Liver (tissue), 9 donors: Measurements from ENCODE around the gene TSHZ2. TPM values are rescaled to one million over a fixed set of nuclear protein-coding genes. Genes with fewer than 3 reads are reported as not detected.
A peak's percentile ranks its signal among the peaks of the same experiment; 100 is the strongest.

Experiments used
- DNase-seq: peaks from one replicate; pipeline ENCODE4 v3.0.0-alpha.2; 2017; ENCODE audit warnings: low spot score
- H3K27ac ChIP-seq, 2 donors: one replicate each; pipeline ENCODE4 v1.7.0; 2013; ENCODE audit warnings: inconsistent platforms in 2 of 2, low read length in 2 of 2, control low read depth in 1 of 2, low read depth in 1 of 2, mild to moderate bottlenecking in 1 of 2
- H3K27me3 ChIP-seq, 4 donors: one replicate each; pipeline versions ENCODE4 v1.6.1 to v1.7.0; 2013; ENCODE audit warnings: low read length in 3 of 4, inconsistent platforms in 1 of 4, mild to moderate bottlenecking in 1 of 4, moderate library complexity in 1 of 4; ENCODE audit not compliant: control insufficient read depth in 4 of 4, insufficient read depth in 4 of 4
- H3K36me3 ChIP-seq, 4 donors: one replicate each; pipeline versions ENCODE4 v1.6.1 to v1.7.0; 2013; ENCODE audit warnings: low read length in 3 of 4, mild to moderate bottlenecking in 3 of 4, low read depth in 1 of 4, moderate library complexity in 1 of 4; ENCODE audit not compliant: control insufficient read depth in 4 of 4, insufficient read depth in 3 of 4
- H3K4me1 ChIP-seq, 4 donors: one replicate each; pipeline versions ENCODE4 v1.6.1 to v1.7.0; 2013; ENCODE audit warnings: low read length in 3 of 4, mild to moderate bottlenecking in 3 of 4, moderate library complexity in 1 of 4; ENCODE audit not compliant: control insufficient read depth in 4 of 4, insufficient read depth in 4 of 4
- H3K4me3 ChIP-seq, 3 donors: one replicate each; pipeline versions ENCODE4 v1.6.1 to v1.7.0; 2013; ENCODE audit warnings: low read length in 3 of 3, control low read depth in 1 of 3, low read depth in 1 of 3, mild to moderate bottlenecking in 1 of 3
- H3K9ac ChIP-seq, 2 donors: one replicate each; pipeline ENCODE4 v1.7.0; 2013; ENCODE audit warnings: low read length in 2 of 2, mild to moderate bottlenecking in 2 of 2, moderate library complexity in 2 of 2, control low read depth in 1 of 2, low read depth in 1 of 2
- H3K9me3 ChIP-seq, 4 donors: one replicate each; pipeline versions ENCODE4 v1.6.1 to v1.7.0; 2013; ENCODE audit warnings: low read length in 3 of 4; ENCODE audit not compliant: control insufficient read depth in 4 of 4
- CTCF ChIP-seq: fragments of 150-350 bp; IDR thresholded peaks from 2 replicates; pipeline ENCODE4 v1.5.1; 2017; ENCODE audit warnings: improper control_type of control experiment, low read depth, low read length; ENCODE audit not compliant: missing input control
- EGR1 ChIP-seq, 2 donors: IDR thresholded peaks; 2 replicates each; pipeline ENCODE4 v1.6.1; 2016 to 2018; ENCODE audit warnings: antibody characterized with exemption in 2 of 2, low read depth in 2 of 2
- FOXA1 ChIP-seq: IDR thresholded peaks from 2 replicates; pipeline ENCODE4 v1.6.1; 2016; ENCODE audit warnings: antibody characterized with exemption
- FOXA2 ChIP-seq: IDR thresholded peaks from 2 replicates; pipeline ENCODE4 v1.6.1; 2016; ENCODE audit warnings: antibody characterized with exemption
- GABPA ChIP-seq, 2 donors: IDR thresholded peaks in 1 of 2; conservative IDR thresholded peaks in 1 of 2; 2 replicates each; pipeline ENCODE4 v1.6.1; 2016; ENCODE audit warnings: antibody characterized with exemption in 2 of 2, mild to moderate bottlenecking in 1 of 2, moderate library complexity in 1 of 2
- HNF4A ChIP-seq, 2 donors: conservative IDR thresholded peaks; 2 replicates each; pipeline ENCODE4 v1.6.1; 2016; ENCODE audit warnings: antibody characterized with exemption in 2 of 2, mild to moderate bottlenecking in 2 of 2
- HNF4G ChIP-seq: IDR thresholded peaks from 2 replicates; pipeline ENCODE4 v1.6.1; 2016; ENCODE audit warnings: antibody characterized with exemption
- NR2F2 ChIP-seq: IDR thresholded peaks from 2 replicates; pipeline ENCODE4 v1.6.1; 2016; ENCODE audit warnings: antibody characterized with exemption
- RAD21 ChIP-seq, 2 donors: IDR thresholded peaks; 2 replicates each; pipeline ENCODE4 v1.6.1; 2016; ENCODE audit warnings: antibody characterized with exemption in 2 of 2, mild to moderate bottlenecking in 2 of 2
- REST ChIP-seq: IDR thresholded peaks from 2 replicates; pipeline ENCODE4 v1.6.1; 2016; ENCODE audit warnings: antibody characterized with exemption, mild to moderate bottlenecking
- RXRA ChIP-seq, 2 donors: IDR thresholded peaks; 2 replicates each; pipeline ENCODE4 v1.6.1; 2017 to 2018; ENCODE audit warnings: antibody characterized with exemption in 2 of 2, mild to moderate bottlenecking in 1 of 2
- SP1 ChIP-seq: IDR thresholded peaks from 2 replicates; pipeline ENCODE4 v1.6.1; 2018; ENCODE audit warnings: antibody characterized with exemption, mild to moderate bottlenecking
- ZBTB33 ChIP-seq: IDR thresholded peaks from 2 replicates; pipeline ENCODE4 v1.6.1; 2016; ENCODE audit warnings: antibody characterized with exemption
- WGBS: extraction: QIAGEN DNeasy Blood & Tissue Kit; methylation state at CpG from one replicate; pipeline ENCODE4 v1.1.7; 2013; 5-methylcytosine and 5-hydroxymethylcytosine counted together
- polyA plus RNA-seq, 2 donors: library from polyadenylated mRNA; stranded (reverse) in 1 of 2; unstranded in 1 of 2; fragments of 200-250 nt in 1 of 2; fragments of >200 nt in 1 of 2; fragmentation: Nextera tagmentation in 1 of 2; extraction: Ambion mirVana in 1 of 2; gene quantifications; one replicate each; pipeline versions ENCODE4 v1.2.1 to v1.2.3, GENCODE V29; 2013 to 2015
- total RNA-seq, 2 donors: library from RNA; depleted of rRNA; stranded (reverse); fragments of >200 nt; gene quantifications; one replicate each; pipeline ENCODE4 v1.2.3, GENCODE V29; 2014
- donor health status: healthy.
- donor health status: healthy.
- donor health status: healthy.
- donor health status: healthy.
- donor health status: healthy.

The TSHZ2 gene
- total and polyA plus RNA-seq, 4 donors: 2.9 to 11.3 (median 7.8) TPM

DNA sequence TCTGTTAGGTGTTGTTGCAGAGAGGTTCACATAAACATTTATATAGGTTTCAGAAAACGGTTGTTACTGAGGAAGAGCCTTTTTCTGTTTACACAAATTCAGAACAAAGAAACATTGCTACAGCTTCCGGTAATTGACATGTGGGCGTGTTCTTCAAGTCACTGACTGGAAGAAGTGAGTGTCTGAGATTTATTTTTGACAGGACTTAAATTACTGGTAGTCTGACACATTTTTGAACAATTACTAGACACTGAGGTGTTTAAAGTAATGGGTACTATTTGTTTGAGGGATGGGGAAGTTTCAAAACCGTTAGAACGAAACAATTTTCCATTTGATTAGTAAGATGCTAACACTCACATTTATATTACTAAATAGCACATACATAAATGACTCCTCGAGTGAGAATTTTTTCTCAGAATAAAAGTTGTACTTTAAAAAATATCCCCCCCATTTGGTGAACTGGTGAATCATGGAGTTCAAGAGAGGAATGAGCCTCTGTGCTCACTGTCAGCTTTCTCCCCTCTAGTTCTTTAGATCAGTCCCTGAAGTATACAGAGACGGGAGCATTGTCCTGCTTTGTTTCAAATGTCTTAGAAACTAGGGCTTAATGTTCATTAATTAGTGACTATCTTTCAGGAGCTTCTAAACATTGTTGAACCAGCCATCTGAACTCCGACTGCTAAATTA is 98.7 kb downstream of the TSHZ2 start:
- Histone ChIP-seq H3K27me3 (no peaks in the 10 kb centered on the region), H3K4me1 (peaks cover 4 to 13% (median 10%) of the 10 kb centered on the region in 4 donors), H3K36me3 (no peaks in the 10 kb centered on the region), H3K27ac (peak overlapping the region; percentile 55 to 57), H3K9me3 (peaks cover 0 to 4% (median 0%) of the 10 kb centered on the region in 4 donors), H3K4me3 (no peak overlapping the region), H3K9ac (peak overlapping the region in 1 of 2 donors; percentile 11)
- 47% methylated on average over 8 of the region's 8 CpGs for WGBS
- no peak for TF ChIP-seq FOXA2
- TF ChIP-seq EGR1 (IDR thresholded peaks at IDR 0.05; ENCODE audit: low read depth in 2 of 2): peak in 1 of 2 donors; percentile 2
- no peak for TF ChIP-seq CTCF
- TF ChIP-seq ZBTB33: no peak
- peak in 1 of 2 donors; percentile 11 for TF ChIP-seq HNF4A (conservative IDR thresholded peaks at IDR 0.05)
- TF ChIP-seq NR2F2: peak; percentile 56
- TF ChIP-seq REST: no peak
- no peak for TF ChIP-seq RAD21 (IDR thresholded peaks at IDR 0.05)
- peak; percentile 39 for TF ChIP-seq SP1
- TF ChIP-seq GABPA (IDR thresholded peaks at IDR 0.05 in 1 of 2, conservative IDR thresholded peaks at IDR 0.05 in 1 of 2): peak in 1 of 2 donors; percentile 34
- no peak for TF ChIP-seq FOXA1
- DNase-seq: no peak

GRCh38 chr20:53071833-53072232 is 99.7 kb downstream of the TSHZ2 start:
- WGBS: 88% methylated on average over 8 of the region's 8 CpGs

More at GRCh38 chr20:53071833-53072232, 99.7 kb downstream of the TSHZ2 start:
- H3K4me1 ChIP-seq: peaks cover 6 to 13% (median 10%) of the 10 kb centered on the region in 4 donors
- no peak overlapping the region for H3K9ac ChIP-seq
- H3K9me3 ChIP-seq: peaks cover 0 to 4% (median 0%) of the 10 kb centered on the region in 4 donors
- no peak for DNase-seq
- no peaks in the 10 kb centered on the region for H3K27me3 ChIP-seq
- H3K36me3 ChIP-seq: no peaks in the 10 kb centered on the region
- peak overlapping the region; percentile 48 to 57 for H3K27ac ChIP-seq
- TF ChIP-seq HNF4G (no peak), SP1 (no peak), FOXA1 (no peak), RXRA (IDR thresholded peaks at IDR 0.05) (no peak)
- no peak overlapping the region for H3K4me3 ChIP-seq
